Measurements from ENCODE around the gene FEN1.

- no peak for TF ChIP-seq EZH2phosphoT487 (IDR thresholded peaks at IDR 0.05; ENCODE audit: insufficient read depth, low read depth)
- no peak for TF ChIP-seq EZH2 (IDR thresholded peaks at IDR 0.05; ENCODE audit: insufficient read depth, poor library complexity, severe bottlenecking)
Measured at GRCh38 chr11:61756147-61756451, 36.6 kb upstream of the FEN1 start.

Data from GM23248 (cell line).